KMS-11 (cell line): Measurements from ENCODE around the gene MCF2L.

Experiments used
- H2AFZ ChIP-seq: fragments of 200-600 bp; sonication (generic); 2 replicates; pipeline ENCODE4 v1.6.1; 2016; ENCODE audit warnings: antibody characterized with exemption, mixed run types, low read depth
- H3K27ac ChIP-seq: fragments of 200-600 bp; sonication (generic); 2 replicates; pipeline ENCODE4 v1.6.1; 2016; ENCODE audit warnings: mild to moderate bottlenecking, mixed run types
- H3K27me3 ChIP-seq: fragments of 200-600 bp; sonication (generic); 2 replicates; pipeline ENCODE4 v1.6.1; 2017; ENCODE audit warnings: mild to moderate bottlenecking, low read depth, mixed run types, moderate library complexity; ENCODE audit not compliant: insufficient read depth
- H3K36me3 ChIP-seq: fragments of 200-600 bp; sonication (generic); 2 replicates; pipeline ENCODE4 v1.6.1; 2017; ENCODE audit warnings: mild to moderate bottlenecking, mixed run types; ENCODE audit not compliant: insufficient read depth
- H3K4me1 ChIP-seq: fragments of 200-600 bp; sonication (generic); 2 replicates; pipeline ENCODE4 v1.6.1; 2016; ENCODE audit warnings: mild to moderate bottlenecking, low read depth, mixed run types; ENCODE audit not compliant: poor library complexity, severe bottlenecking
- H3K4me2 ChIP-seq: fragments of 200-600 bp; sonication (generic); 2 replicates; pipeline ENCODE4 v1.7.0; 2016; ENCODE audit warnings: mild to moderate bottlenecking, mixed run types
- H3K4me3 ChIP-seq: fragments of 200-600 bp; sonication (generic); IDR thresholded peaks from 2 replicates; pipeline ENCODE4 v1.6.1; 2017; ENCODE audit warnings: low read depth, low read length, mixed read lengths; ENCODE audit not compliant: insufficient read depth
- H3K79me2 ChIP-seq: fragments of 200-600 bp; sonication (generic); 2 replicates; pipeline ENCODE4 v1.6.1; 2016; ENCODE audit warnings: low read depth, mixed run types; ENCODE audit not compliant: insufficient read depth
- H3K9ac ChIP-seq: fragments of 200-600 bp; sonication (generic); 2 replicates; pipeline ENCODE4 v1.6.1; 2016; ENCODE audit warnings: mild to moderate bottlenecking, mixed run types
- H4K20me1 ChIP-seq: fragments of 200-600 bp; sonication (generic); 2 replicates; pipeline ENCODE4 v1.6.1; 2016; ENCODE audit warnings: mild to moderate bottlenecking, mixed run types; ENCODE audit not compliant: insufficient read depth
- TF ChIP-seq, protein P1 (sequence below): fragments of 200-600 bp; sonication (generic); conservative IDR thresholded peaks from 2 replicates; pipeline ENCODE4 v1.6.1; 2017; ENCODE audit warnings: low read depth, mild to moderate bottlenecking, antibody characterized with exemption, low read length, moderate library complexity, mixed read lengths

The MCF2L gene

DNA sequence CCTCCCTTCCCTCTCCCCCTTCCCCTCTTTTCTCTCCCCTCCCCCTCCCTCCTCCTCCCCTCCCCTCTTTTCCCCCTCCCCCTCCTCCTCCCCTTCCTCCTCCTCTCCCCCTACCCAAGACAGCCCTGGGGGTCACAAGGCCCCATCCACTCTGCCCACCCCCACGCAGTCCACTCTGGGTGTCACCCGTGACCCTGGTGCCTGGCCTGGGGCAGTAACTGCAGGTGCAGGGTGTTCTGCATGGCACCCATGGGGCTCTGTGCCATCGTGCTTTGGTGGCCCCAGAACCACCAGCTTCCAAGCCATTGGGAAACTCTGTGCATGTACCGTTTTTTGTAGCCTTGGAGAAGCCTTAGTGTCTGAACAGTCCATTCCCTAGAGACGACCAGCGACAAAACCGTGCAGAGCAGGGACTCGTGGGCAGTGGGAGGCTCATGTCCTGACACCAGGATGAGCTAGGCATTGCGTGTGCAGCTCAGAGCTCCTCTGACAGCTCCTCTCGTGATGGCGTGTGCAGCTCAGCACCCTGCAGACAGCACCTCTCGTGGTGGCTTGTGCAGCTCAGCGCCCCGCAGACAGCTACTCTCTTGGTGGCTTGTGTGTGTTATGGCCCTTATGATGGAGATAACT, 92.9 kb downstream of the MCF2L start:
- Histone ChIP-seq H4K20me1 (no peaks in the 10 kb centered on the region), H3K36me3 (no peaks in the 10 kb centered on the region), H3K27me3 (no peaks in the 10 kb centered on the region), H3K4me2 (no peak overlapping the region), H3K79me2 (no peaks in the 10 kb centered on the region), H3K4me1 (no peaks in the 10 kb centered on the region), H2AFZ (no peak overlapping the region), H3K9ac (no peak overlapping the region), H3K27ac (no peak overlapping the region), H3K4me3 (no peak overlapping the region)
- TF ChIP-seq, protein P1, sequence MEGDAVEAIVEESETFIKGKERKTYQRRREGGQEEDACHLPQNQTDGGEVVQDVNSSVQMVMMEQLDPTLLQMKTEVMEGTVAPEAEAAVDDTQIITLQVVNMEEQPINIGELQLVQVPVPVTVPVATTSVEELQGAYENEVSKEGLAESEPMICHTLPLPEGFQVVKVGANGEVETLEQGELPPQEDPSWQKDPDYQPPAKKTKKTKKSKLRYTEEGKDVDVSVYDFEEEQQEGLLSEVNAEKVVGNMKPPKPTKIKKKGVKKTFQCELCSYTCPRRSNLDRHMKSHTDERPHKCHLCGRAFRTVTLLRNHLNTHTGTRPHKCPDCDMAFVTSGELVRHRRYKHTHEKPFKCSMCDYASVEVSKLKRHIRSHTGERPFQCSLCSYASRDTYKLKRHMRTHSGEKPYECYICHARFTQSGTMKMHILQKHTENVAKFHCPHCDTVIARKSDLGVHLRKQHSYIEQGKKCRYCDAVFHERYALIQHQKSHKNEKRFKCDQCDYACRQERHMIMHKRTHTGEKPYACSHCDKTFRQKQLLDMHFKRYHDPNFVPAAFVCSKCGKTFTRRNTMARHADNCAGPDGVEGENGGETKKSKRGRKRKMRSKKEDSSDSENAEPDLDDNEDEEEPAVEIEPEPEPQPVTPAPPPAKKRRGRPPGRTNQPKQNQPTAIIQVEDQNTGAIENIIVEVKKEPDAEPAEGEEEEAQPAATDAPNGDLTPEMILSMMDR, result no peak

DNA sequence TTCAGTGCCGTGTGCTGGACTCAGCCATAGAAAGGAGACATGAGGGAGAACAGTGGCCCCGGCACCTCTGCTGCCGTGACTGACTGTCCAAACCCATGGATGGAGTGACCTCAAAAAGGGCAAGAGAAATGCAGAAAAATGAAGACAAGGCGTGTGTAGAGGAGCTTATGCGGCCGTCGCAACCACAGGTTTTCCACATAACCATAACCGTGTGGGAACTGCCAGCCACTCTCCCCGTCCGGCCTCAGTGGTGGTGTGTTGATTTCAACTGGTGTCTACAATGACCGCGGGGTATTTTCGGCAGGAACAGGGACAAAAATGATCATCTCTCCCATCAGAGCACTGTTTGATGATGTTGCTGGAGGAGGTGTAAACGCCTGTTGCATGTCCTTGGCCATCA, 93.7 kb downstream of the MCF2L start:
- Histone ChIP-seq H3K27ac (no peak overlapping the region), H3K4me2 (no peak overlapping the region), H4K20me1 (no peaks in the 10 kb centered on the region), H3K9ac (no peak overlapping the region), H3K4me1 (no peaks in the 10 kb centered on the region), H3K27me3 (no peaks in the 10 kb centered on the region), H3K79me2 (no peaks in the 10 kb centered on the region), H2AFZ (no peak overlapping the region), H3K36me3 (no peaks in the 10 kb centered on the region), H3K4me3 (no peak overlapping the region)
- TF ChIP-seq, protein P1, result no peak

DNA sequence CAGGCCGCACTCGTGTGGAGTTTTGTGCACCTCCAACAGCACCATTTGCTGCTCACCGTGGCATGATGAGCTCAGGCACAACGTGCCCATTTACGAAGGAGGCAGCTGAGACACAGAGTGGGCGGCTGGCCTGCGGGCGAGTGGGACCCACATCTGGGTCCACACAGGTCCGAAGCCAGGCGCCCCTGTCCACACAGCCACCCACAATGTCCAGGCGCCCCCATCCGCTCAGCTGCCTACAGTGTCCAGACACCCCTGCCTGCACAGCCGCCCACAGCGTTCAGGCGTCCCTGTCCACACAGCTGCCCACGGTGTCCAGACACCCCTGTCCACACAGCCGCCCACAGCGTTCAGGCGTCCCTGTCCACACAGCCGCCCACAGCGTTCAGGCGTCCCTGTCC, 94.1 kb downstream of the MCF2L start:
- H3K4me1 ChIP-seq, result no peaks in the 10 kb centered on the region
- no peak overlapping the region for H3K4me2 ChIP-seq
- H3K27me3 ChIP-seq, result no peaks in the 10 kb centered on the region
- no peak overlapping the region for H2AFZ ChIP-seq
- no peaks in the 10 kb centered on the region for H3K36me3 ChIP-seq
- no peak overlapping the region for H3K27ac ChIP-seq
- H3K79me2 ChIP-seq, result no peaks in the 10 kb centered on the region
- no peak overlapping the region for H3K4me3 ChIP-seq
- no peak overlapping the region for H3K9ac ChIP-seq
- no peaks in the 10 kb centered on the region for H4K20me1 ChIP-seq
- TF ChIP-seq, protein P1, result no peak

DNA sequence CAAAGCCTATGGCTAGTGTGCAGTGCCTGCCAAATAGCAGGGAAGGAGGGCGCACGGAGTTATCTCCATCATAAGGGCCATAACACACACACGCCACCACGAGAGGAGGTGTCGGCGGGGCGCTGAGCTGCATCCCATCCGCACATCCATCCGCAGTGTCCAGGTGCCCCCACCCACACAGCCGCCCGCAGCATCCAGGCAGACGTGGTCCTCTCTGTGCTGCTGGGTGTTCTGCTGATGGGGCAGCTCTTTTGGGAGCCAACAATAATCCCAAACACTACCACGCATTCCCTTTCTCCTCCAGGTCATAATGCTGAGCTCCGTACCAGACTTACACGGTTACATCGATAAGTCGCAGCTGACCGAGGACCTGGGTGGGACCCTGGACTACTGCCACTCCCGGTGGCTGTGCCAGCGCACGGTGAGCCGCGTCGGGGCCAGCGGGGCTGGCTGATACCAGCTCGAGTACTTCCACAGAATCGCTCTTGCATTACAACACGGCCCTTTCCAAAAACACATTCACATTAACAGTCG, 95.1 kb downstream of the MCF2L start:
- H3K4me3 ChIP-seq, result no peak overlapping the region
- TF ChIP-seq, protein P1, result no peak
- no peaks in the 10 kb centered on the region for H3K27me3 ChIP-seq
- H4K20me1 ChIP-seq, result no peaks in the 10 kb centered on the region
- no peaks in the 10 kb centered on the region for H3K4me1 ChIP-seq
- H3K27ac ChIP-seq, result no peak overlapping the region
- H3K4me2 ChIP-seq, result no peak overlapping the region
- H3K79me2 ChIP-seq, result no peaks in the 10 kb centered on the region
- no peak overlapping the region for H2AFZ ChIP-seq
- H3K36me3 ChIP-seq, result no peaks in the 10 kb centered on the region
- H3K9ac ChIP-seq, result no peak overlapping the region
